ENCODE results near the gene TRAPPC6A. TPM values are rescaled to one million over a fixed set of nuclear protein-coding genes. Genes with fewer than 3 reads are reported as not detected.

TRAPPC6A gene
- total and polyA plus RNA-seq, 7 donors: 15.1 to 67.5 (median 36.4) TPM

GRCh38 chr19:45189971-45190370 is 11.9 kb upstream of the TRAPPC6A start:
- intact Hi-C loops (cut with DNase I): no loop called here
- no peak overlapping the region for H3K4me3 ChIP-seq
- WGBS, 2 donors: 89 to 94% methylated on average over 1 of the region's 1 CpG
- DNase-seq: no peak
- no peaks in the 10 kb centered on the region for H3K36me3 ChIP-seq
- TF ChIP-seq POLR2A (IDR thresholded peaks at IDR 0.05) (no peak), POLR2AphosphoS5 (IDR thresholded peaks at IDR 0.05) (no peak), CTCF (IDR thresholded peaks at IDR 0.05) (no peak), EP300 (IDR thresholded peaks at IDR 0.05) (no peak)
- no peaks in the 10 kb centered on the region for H3K27me3 ChIP-seq
- no peak overlapping the region for H3K27ac ChIP-seq
- no peaks in the 10 kb centered on the region for H3K4me1 ChIP-seq
- H3K9me3 ChIP-seq: no peaks in the 10 kb centered on the region

- WGBS, 2 donors: 41 to 42% methylated on average over 12 of the region's 12 CpGs
- no peak for DNase-seq
- intact Hi-C loops (cut with DNase I): no loop called here
- H3K9me3 ChIP-seq: no peaks in the 10 kb centered on the region
- no peaks in the 10 kb centered on the region for H3K4me1 ChIP-seq
- TF ChIP-seq CTCF (IDR thresholded peaks at IDR 0.05) (peak in 2 of 4 experiments; percentile 19 to 41), EP300 (IDR thresholded peaks at IDR 0.05) (no peak), POLR2AphosphoS5 (IDR thresholded peaks at IDR 0.05) (no peak)
- no peak overlapping the region for H3K27ac ChIP-seq
- no peaks in the 10 kb centered on the region for H3K27me3 ChIP-seq
- no peaks in the 10 kb centered on the region for H3K36me3 ChIP-seq
- H3K4me3 ChIP-seq: no peak overlapping the region
Observed at GRCh38 chr19:45187421-45188100, 9.5 kb upstream of the TRAPPC6A start.

- Histone ChIP-seq H3K4me1 (peaks cover 0 to under 1% (median 0%) of the 10 kb centered on the region in 4 donors), H3K27ac (no peak overlapping the region), H3K4me3 (no peak overlapping the region), H3K9me3 (no peaks in the 10 kb centered on the region), H3K27me3 (no peaks in the 10 kb centered on the region), H3K36me3 (no peaks in the 10 kb centered on the region)
- 90 to 92% methylated on average over 12 of the region's 12 CpGs for WGBS, 2 donors
- TF ChIP-seq CTCF (IDR thresholded peaks at IDR 0.05) (no peak), EP300 (IDR thresholded peaks at IDR 0.05) (no peak), POLR2AphosphoS5 (IDR thresholded peaks at IDR 0.05) (no peak), POLR2A (IDR thresholded peaks at IDR 0.05) (no peak)
- no peak for DNase-seq
- intact Hi-C loops (cut with DNase I): no loop called here
Observed at GRCh38 chr19:45186509-45187334, 8.7 kb upstream of the TRAPPC6A start.

- WGBS, 2 donors: 95 to 97% methylated on average over 5 of the region's 5 CpGs
- Histone ChIP-seq H3K9me3 (no peaks in the 10 kb centered on the region), H3K27ac (no peak overlapping the region), H3K27me3 (no peaks in the 10 kb centered on the region), H3K4me1 (peaks cover 0 to 26% (median 21%) of the 10 kb centered on the region in 4 donors), H3K36me3 (peaks cover 0 to 5% (median 0%) of the 10 kb centered on the region in 4 donors), H3K4me3 (no peak overlapping the region)
- intact Hi-C loops (cut with DNase I): no loop called here
- no peak for DNase-seq
- no peak for TF ChIP-seq EP300 (IDR thresholded peaks at IDR 0.05)
- TF ChIP-seq CTCF (IDR thresholded peaks at IDR 0.05): no peak
- no peak for TF ChIP-seq POLR2A (IDR thresholded peaks at IDR 0.05)
- no peak for TF ChIP-seq POLR2AphosphoS5 (IDR thresholded peaks at IDR 0.05)
Observed at GRCh38 chr19:45184115-45184514, 6.1 kb upstream of the TRAPPC6A start.

Measured in sigmoid colon (tissue), 7 donors.